ENCODE data around the gene TMEM214.
A peak's percentile ranks its signal among the peaks of the same experiment; 100 is the strongest.

TMEM214 gene

DNA sequence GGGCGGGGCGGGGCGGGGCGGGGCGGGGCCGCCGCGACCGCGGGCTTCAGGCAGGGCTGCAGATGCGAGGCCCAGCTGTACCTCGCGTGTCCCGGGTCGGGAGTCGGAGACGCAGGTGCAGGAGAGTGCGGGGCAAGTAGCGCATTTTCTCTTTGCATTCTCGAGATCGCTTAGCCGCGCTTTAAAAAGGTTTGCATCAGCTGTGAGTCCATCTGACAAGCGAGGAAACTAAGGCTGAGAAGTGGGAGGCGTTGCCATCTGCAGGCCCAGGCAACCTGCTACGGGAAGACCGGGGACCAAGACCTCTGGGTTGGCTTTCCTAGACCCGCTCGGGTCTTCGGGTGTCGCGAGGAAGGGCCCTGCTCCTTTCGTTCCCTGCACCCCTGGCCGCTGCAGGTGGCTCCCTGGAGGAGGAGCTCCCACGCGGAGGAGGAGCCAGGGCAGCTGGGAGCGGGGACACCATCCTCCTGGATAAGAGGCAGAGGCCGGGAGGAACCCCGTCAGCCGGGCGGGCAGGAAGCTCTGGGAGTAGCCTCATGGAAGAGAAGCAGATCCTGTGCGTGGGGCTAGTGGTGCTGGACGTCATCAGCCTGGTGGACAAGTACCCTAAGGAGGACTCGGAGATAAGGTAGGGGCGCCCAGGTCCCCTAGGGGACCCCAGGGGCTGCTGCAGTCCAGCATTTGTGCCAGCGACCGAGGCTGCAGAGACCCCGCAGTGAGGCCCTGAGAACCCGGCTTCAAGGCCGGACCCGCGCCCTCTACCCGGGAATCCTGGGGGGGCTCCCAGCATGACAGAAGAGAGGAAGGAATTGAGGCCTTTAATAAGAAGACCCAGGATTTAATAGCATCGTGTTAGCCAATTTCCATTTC lies 54.2 kb downstream of the TMEM214 start, which contains the start of gene KHK:
Gene KHK (plus strand): TSS at position 49 of the 870 bp plus-strand sequence. CDS start 488 bp downstream, at position 537.
- Histone ChIP-seq H3K27ac (peak within 1 kb of the TSS; percentile 88), H3K4me1 (peaks cover 87% of the 10 kb centered on the region)

DNA sequence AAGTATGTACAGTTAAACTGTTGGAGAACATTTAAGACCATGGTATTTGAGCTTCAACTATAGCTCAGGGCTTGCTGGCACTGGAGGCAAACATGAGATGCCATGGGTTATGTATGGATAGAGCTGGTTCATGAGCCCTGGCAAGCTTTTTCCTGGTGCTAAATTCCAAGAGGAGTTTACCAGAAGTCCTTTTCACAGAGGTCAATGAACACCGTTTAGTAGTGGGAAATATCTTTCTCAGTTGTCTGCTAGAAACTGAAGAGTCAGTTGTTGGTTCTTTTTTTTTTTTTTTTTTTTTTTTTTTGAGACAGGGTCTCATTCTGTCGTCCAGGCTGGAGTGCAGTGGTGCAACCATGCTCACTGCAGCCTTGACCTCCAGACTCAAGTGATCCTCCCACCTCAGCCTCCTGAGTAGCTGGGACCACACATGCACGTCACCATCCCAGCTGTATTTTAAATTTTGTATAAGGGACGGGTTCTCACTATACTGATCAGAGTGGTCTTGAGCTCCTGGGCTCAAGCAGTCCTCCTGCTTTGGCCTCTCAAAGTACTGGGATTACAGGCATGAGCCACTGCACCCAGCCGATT lies 55.2 kb downstream of the TMEM214 start:
- H3K27me3 ChIP-seq = no peaks in the 10 kb centered on the region
- no peak overlapping the region for H3K9ac ChIP-seq
- H3K9me3 ChIP-seq = no peaks in the 10 kb centered on the region
- H3K4me3 ChIP-seq = no peak overlapping the region
- H3K4me2 ChIP-seq = peak overlapping the region; percentile 100
- TF ChIP-seq Cebpa-rat (IDR thresholded peaks at IDR 0.05) = no peak
- H3K27ac ChIP-seq = no peak overlapping the region
- H3K4me1 ChIP-seq = peaks cover 87% of the 10 kb centered on the region
- peaks cover 24% of the 10 kb centered on the region for H3K36me3 ChIP-seq
- H4K20me1 ChIP-seq = peaks cover 15% of the 10 kb centered on the region; the same call in 1 of the 2 replicates

More for the DNA sequence above, 54.2 kb downstream of the TMEM214 start, which contains the start of gene KHK:
- Histone ChIP-seq H3K4me3 (peak within 1 kb of the TSS; percentile 75), H3K9ac (peak within 1 kb of the TSS; percentile 88), H3K9me3 (no peaks in the 10 kb centered on the region), H3K4me2 (peak within 1 kb of the TSS; percentile 100), H4K20me1 (peaks cover 21% of the 10 kb centered on the region; the same call in 1 of the 2 replicates), H3K36me3 (peaks cover 34% of the 10 kb centered on the region), H3K27me3 (no peaks in the 10 kb centered on the region)
- no peak for TF ChIP-seq Cebpa-rat (IDR thresholded peaks at IDR 0.05)

DNA sequence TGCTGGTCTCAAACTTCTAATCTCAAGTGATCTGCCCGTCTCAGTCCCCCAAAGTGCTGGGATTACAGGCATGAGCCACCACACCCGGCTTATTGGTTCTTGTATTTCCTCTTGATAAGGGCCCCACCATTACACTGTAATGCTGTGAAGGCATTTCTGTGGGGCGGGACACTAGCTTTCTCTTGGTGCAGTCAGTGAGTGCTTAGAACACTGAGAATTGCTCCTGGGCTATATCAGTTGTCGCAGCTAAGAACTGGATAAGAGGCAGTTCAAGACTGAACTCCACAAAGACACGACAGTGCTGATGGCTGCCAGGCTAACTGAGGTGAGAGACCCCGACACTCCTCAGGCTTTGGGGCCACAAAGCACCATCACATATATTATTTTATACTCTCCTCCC lies 55.9 kb downstream of the TMEM214 start:
- Histone ChIP-seq H3K4me3 (no peak overlapping the region), H4K20me1 (peaks cover 8% of the 10 kb centered on the region; the same call in 1 of the 2 replicates), H3K9ac (no peak overlapping the region), H3K4me2 (peak overlapping the region; percentile 100), H3K27me3 (no peaks in the 10 kb centered on the region), H3K9me3 (no peaks in the 10 kb centered on the region), H3K4me1 (peaks cover 82% of the 10 kb centered on the region), H3K27ac (no peak overlapping the region), H3K36me3 (peaks cover 17% of the 10 kb centered on the region)
- TF ChIP-seq Cebpa-rat (IDR thresholded peaks at IDR 0.05) = no peak

DNA sequence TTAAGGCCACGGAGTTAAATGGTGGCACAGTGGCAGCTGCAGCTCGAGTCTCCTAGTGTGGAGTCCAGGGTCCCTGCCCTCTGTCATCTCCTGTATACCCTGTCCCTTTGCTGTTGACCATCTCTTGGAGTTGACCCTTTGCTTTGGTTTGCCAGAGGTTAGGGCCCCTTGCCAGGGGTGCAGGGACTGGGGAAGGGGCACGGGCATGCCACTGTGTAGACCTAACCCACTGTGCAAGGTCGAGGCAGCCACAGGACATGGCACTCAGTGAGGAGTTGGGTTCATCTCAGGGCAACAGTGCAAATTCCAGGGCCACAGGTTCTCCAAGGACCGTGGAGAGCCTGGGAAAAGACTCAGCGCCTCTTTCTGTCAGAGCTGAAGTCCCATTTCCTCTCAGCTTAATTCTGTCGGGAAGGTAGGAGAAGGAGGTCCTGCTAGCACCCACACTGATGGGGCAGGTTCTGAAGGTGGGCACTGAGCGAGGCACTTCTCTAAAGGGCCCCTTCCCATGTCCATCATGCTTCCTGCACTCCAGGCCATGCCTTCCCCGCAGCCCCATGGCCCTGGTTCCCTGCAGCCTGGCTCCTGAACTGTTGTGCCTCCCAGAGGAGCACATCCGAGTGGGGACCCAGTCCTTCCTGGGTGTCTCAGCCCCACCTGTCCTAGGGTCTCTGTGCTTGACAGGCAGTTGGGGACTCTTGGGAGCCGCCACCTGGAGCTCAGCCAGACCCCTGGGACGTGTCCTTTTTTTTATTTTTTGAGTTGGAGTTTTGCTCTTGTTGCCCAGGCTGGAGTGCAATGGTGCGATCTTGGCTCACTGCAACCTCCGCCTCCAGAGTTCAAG lies 56.6 kb downstream of the TMEM214 start:
- H3K9me3 ChIP-seq = no peaks in the 10 kb centered on the region
- no peak for TF ChIP-seq Cebpa-rat (IDR thresholded peaks at IDR 0.05)
- H3K36me3 ChIP-seq = peaks cover 10% of the 10 kb centered on the region
- H3K4me1 ChIP-seq = peaks cover 75% of the 10 kb centered on the region
- H4K20me1 ChIP-seq = peaks cover 3% of the 10 kb centered on the region; the same call in 1 of the 2 replicates
- H3K4me3 ChIP-seq = no peak overlapping the region
- H3K27me3 ChIP-seq = no peaks in the 10 kb centered on the region
- H3K9ac ChIP-seq = no peak overlapping the region
- H3K4me2 ChIP-seq = peak overlapping the region; percentile 100
- no peak overlapping the region for H3K27ac ChIP-seq
